Calu3 (cell line): ENCODE measurements around the gene CPT1A. TPM values are rescaled to one million over a fixed set of nuclear protein-coding genes. Genes with fewer than 3 reads are reported as not detected.

Source experiments
- BruUV-seq: library from RNA; stranded (reverse); fragments of 400-500 nt; replicated peaks from 2 replicates; lab custom pipeline; 2021; lab: Mats Ljungman, UMichigan
- CTCF ChIA-PET: fragments of 300-600 bp; sonication (Branson Sonifier 250); formaldehyde crosslinking; loops from one replicate; lab custom pipeline; 2022; ENCODE audit warnings: antibody characterized with exemption; lab: Charles Lee
- DNase-seq: peaks from one replicate; pipeline ENCODE4 v3.0.0; 2022
- H3K27ac Mint-ChIP-seq: one replicate; pipeline ENCODE4 v1.8.0; 2022; ENCODE audit warnings: mixed read lengths; ENCODE audit not compliant: unreplicated experiment
- H3K27me3 Mint-ChIP-seq: one replicate; pipeline ENCODE4 v1.8.0; 2022; ENCODE audit warnings: mixed read lengths; ENCODE audit not compliant: unreplicated experiment
- H3K36me3 Mint-ChIP-seq: one replicate; pipeline ENCODE4 v1.8.0; 2022; ENCODE audit warnings: mild to moderate bottlenecking, moderate library complexity, mixed read lengths; ENCODE audit not compliant: insufficient read depth, unreplicated experiment
- H3K4me1 Mint-ChIP-seq: one replicate; pipeline ENCODE4 v1.8.0; 2022; ENCODE audit warnings: mild to moderate bottlenecking, low read depth, mixed read lengths; ENCODE audit not compliant: unreplicated experiment
- H3K4me3 Mint-ChIP-seq: one replicate; pipeline ENCODE4 v1.8.0; 2022; ENCODE audit warnings: mild to moderate bottlenecking, low read depth, moderate library complexity, mixed read lengths; ENCODE audit not compliant: unreplicated experiment
- H3K9me3 Mint-ChIP-seq: one replicate; pipeline ENCODE4 v1.8.0; 2022; ENCODE audit warnings: low read depth, mixed read lengths; ENCODE audit not compliant: unreplicated experiment
- CTCF ChIP-seq: fragments of 200-600 bp; IDR thresholded peaks from one replicate; pipeline ENCODE4 v1.8.0; 2022; ENCODE audit warnings: antibody characterized with exemption; ENCODE audit not compliant: unreplicated experiment
- intact Hi-C: fragments of 100-400 bp; cut with micrococcal nuclease; formaldehyde crosslinking; loops from one replicate; pipeline ENCODE4 v1.10.0; 2022; ENCODE audit not compliant: unreplicated experiment
- total RNA-seq: library from RNA; stranded (reverse); gene quantifications from 2 replicates; pipeline ENCODE4 v1.2.3, GENCODE V29; 2022

The CPT1A gene
- total RNA-seq, 1 experiment from 2014 or later, result 45.9 TPM

GRCh38 chr11:68813773-68814172 lies 27.9 kb downstream of the CPT1A start:
- TSS peak; percentile 10 for BruUV-seq
- Mint-ChIP-seq H3K36me3 (peaks cover 24% of the 10 kb centered on the region), H3K4me1 (no peaks in the 10 kb centered on the region), H3K27ac (no peak overlapping the region), H3K9me3 (no peaks in the 10 kb centered on the region), H3K4me3 (no peak overlapping the region), H3K27me3 (no peaks in the 10 kb centered on the region)
- no peak for DNase-seq
- CTCF ChIA-PET, result no interaction called here
- no peak for TF ChIP-seq CTCF
- intact Hi-C loops, result no loop called here

- intact Hi-C loops, result no loop called here
- no TSS peak for BruUV-seq
- no peak overlapping the region for H3K27ac Mint-ChIP-seq
- no peaks in the 10 kb centered on the region for H3K27me3 Mint-ChIP-seq
- H3K4me3 Mint-ChIP-seq, result no peak overlapping the region
- TF ChIP-seq CTCF, result no peak
- DNase-seq, result no peak
- peaks cover 25% of the 10 kb centered on the region for H3K36me3 Mint-ChIP-seq
- H3K4me1 Mint-ChIP-seq, result no peaks in the 10 kb centered on the region
- no peaks in the 10 kb centered on the region for H3K9me3 Mint-ChIP-seq
- CTCF ChIA-PET, result interaction anchor here (0.7 kb wide), 1 partner anchor 8 kb away, joined by 5 read pairs; no protein-coding TSS in a partner anchor
These were observed 29.2 kb downstream of the CPT1A start for GRCh38 chr11:68812526-68812925.

GRCh38 chr11:68810164-68810563 lies 31.6 kb downstream of the CPT1A start:
- intact Hi-C loops, result no loop called here
- TF ChIP-seq CTCF, result no peak
- Mint-ChIP-seq H3K27ac (no peak overlapping the region), H3K36me3 (peaks cover 25% of the 10 kb centered on the region), H3K4me1 (no peaks in the 10 kb centered on the region), H3K27me3 (no peaks in the 10 kb centered on the region), H3K4me3 (no peak overlapping the region), H3K9me3 (no peaks in the 10 kb centered on the region)
- no TSS peak for BruUV-seq
- CTCF ChIA-PET, result no interaction called here
- no peak for DNase-seq

- no TSS peak for BruUV-seq
- Mint-ChIP-seq H3K27me3 (no peaks in the 10 kb centered on the region), H3K4me3 (no peak overlapping the region), H3K9me3 (no peaks in the 10 kb centered on the region), H3K36me3 (peaks cover 21% of the 10 kb centered on the region), H3K27ac (no peak overlapping the region), H3K4me1 (no peaks in the 10 kb centered on the region)
- CTCF ChIA-PET, result no interaction called here
- TF ChIP-seq CTCF, result no peak
- intact Hi-C loops, result no loop called here
- no peak for DNase-seq
These were observed 32.2 kb downstream of the CPT1A start for GRCh38 chr11:68809506-68809905.
